ENCODE results near the gene NBPF6. TPM values are rescaled to one million over a fixed set of nuclear protein-coding genes. Genes with fewer than 3 reads are reported as not detected.
A peak's percentile ranks its signal among the peaks of the same experiment; 100 is the strongest.
"Not testable (repeated sequence)": the region's sequence is repeated elsewhere in the genome, so short reads cannot be mapped to it uniquely, and the experiment has no call there.

NBPF6 gene
- total RNA-seq, 1 donor: not detected

DNA sequence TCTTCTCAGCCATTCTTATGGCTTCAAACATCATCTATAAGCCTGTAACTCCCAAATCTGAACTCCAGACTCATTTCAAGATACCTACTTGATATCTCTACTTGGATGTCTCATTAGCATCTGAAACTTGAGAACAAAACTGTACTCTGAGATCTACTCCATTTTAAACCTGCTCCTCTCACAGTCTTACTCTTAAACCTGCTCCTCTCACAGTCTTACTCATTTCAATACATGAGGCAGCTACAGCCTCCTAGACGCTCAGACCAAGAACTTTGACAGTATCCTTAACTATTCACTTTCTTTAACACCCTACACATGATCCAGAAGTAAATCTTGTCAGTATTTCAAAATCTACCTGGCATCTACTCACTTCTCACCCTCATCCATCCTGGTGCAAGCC lies 54.3 kb downstream of the NBPF6 start:
- TF ChIP-seq CTCF (IDR thresholded peaks at IDR 0.05; ENCODE audit: insufficient read depth, low read depth, low read length): no peak
- H3K4me3 ChIP-seq (ENCODE audit: low read depth, low read length): no peak overlapping the region
- no peak for DNase-seq (ENCODE audit: low read depth)

DNA sequence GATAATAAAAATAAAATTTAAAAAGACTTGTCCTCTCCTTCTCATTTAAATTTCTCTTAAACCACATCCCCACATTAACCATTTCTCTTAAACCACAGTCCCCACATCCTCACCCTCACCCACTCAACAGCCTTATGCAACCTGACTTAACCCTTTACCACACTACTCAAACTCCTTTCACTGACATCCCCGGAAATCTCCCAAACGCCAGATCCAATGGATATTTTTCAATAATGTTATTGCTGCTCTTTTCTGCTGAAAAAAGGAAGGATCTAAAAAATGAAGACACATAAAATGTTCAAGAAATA lies 55.6 kb downstream of the NBPF6 start:
- no peak for DNase-seq (ENCODE audit: low read depth)
- no peak for TF ChIP-seq CTCF (IDR thresholded peaks at IDR 0.05; ENCODE audit: insufficient read depth, low read depth, low read length)
- H3K4me3 ChIP-seq (ENCODE audit: low read depth, low read length): no peak overlapping the region

DNA sequence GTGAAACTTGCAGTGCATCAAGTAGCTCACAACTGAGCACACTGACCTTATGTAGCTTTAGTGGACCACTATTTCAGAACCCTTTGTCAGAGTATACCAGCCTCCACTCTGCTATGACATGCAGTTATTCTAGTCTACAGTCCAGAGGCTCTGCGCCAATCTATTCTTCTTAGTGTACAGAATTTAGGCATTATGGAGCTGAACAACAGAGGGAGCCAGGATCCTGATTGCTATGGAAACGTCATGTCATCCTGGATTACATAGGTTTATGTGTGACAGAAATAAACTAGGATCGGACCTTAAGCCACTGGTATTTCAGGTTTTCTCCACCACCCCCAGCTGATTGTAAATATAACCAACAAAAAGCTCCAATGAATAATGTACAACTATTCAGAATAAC lies 61.6 kb downstream of the NBPF6 start:
- no peak for DNase-seq (ENCODE audit: low read depth)
- TF ChIP-seq CTCF (IDR thresholded peaks at IDR 0.05; ENCODE audit: insufficient read depth, low read depth, low read length): no peak
- H3K4me3 ChIP-seq (ENCODE audit: low read depth, low read length): no peak overlapping the region

GRCh38 chr1:108512239-108513043 lies 62.3 kb downstream of the NBPF6 start:
- DNase-seq (ENCODE audit: low read depth): peak; percentile 53
- TF ChIP-seq CTCF (IDR thresholded peaks at IDR 0.05; ENCODE audit: insufficient read depth, low read depth, low read length): peak; percentile 81
- H3K4me3 ChIP-seq (ENCODE audit: low read depth, low read length): no peak overlapping the region

DNA sequence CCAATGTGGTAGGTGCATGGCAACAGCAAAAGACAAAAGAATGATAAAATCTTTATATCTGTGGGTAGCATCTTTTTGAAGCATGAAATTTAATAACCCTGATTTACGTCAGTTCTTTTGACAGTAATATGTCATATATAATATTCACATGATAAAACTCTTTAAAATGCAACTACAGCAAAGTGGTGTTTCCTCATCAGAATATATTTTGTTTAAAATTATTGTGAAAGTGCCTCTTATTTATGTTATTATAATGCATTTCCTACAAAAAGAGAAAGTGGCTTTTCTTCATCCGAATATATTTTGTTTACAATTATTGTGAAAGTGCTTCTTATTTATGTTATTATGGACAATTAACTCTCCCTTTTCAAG lies 62.9 kb downstream of the NBPF6 start:
- no peak overlapping the region for H3K4me3 ChIP-seq (ENCODE audit: low read depth, low read length)
- TF ChIP-seq CTCF (IDR thresholded peaks at IDR 0.05; ENCODE audit: insufficient read depth, low read depth, low read length): no peak
- no peak for DNase-seq (ENCODE audit: low read depth)

GRCh38 chr1:108513914-108514313 lies 63.8 kb downstream of the NBPF6 start:
- not testable (repeated sequence) for H3K4me3 ChIP-seq (ENCODE audit: low read depth, low read length); DNase-seq (ENCODE audit: low read depth)

- not testable (repeated sequence) for DNase-seq (ENCODE audit: low read depth); H3K4me3 ChIP-seq (ENCODE audit: low read depth, low read length)
Measured at GRCh38 chr1:108517301-108517897, 67.3 kb downstream of the NBPF6 start.

Other genes starting within 250 kb of the NBPF6 start
- 62.2 and 80.7 TPM in 2 replicates for gene SLC25A24, start 250.0 kb upstream of the NBPF6 start, total RNA-seq
- gene NBPF4, start 206.3 kb upstream of the NBPF6 start, total RNA-seq: under 0.01 TPM in 1 of 2 replicates, not detected in the other
- gene EEIG2, start 109.8 kb downstream of the NBPF6 start, total RNA-seq: 13.5 and 23.7 TPM in 2 replicates
- 5.2 and 6.0 TPM in 2 replicates for gene HENMT1, start 210.8 kb downstream of the NBPF6 start, total RNA-seq
- 17.1 and 21.6 TPM in 2 replicates for gene PRPF38B, start 242.0 kb downstream of the NBPF6 start, total RNA-seq